GM23338 (cell line): Measurements from ENCODE around the gene RNF8. TPM values are rescaled to one million over a fixed set of nuclear protein-coding genes. Genes with fewer than 3 reads are reported as not detected.

Experiments used
- ATAC-seq: fragments of 200-7000 bp; cut with Tn5 transposase; 3 replicates; pipeline ENCODE4 v1.9.1; 2020
- DNase-seq: peaks from one replicate; pipeline ENCODE4 v3.0.0-alpha.2; 2015; ENCODE audit warnings: low spot score
- H2AFZ ChIP-seq: fragments of 200-600 bp; sonication (generic); 2 replicates; pipeline ENCODE4 v1.8.0; 2016; ENCODE audit warnings: antibody characterized with exemption, mild to moderate bottlenecking, moderate library complexity
- H3F3A ChIP-seq: fragments of 200-600 bp; sonication (generic); replicated peaks from 2 replicates; pipeline ENCODE4 v1.8.0; 2017; ENCODE audit warnings: antibody characterized with exemption, mixed run types, low read depth
- H3K27ac ChIP-seq: fragments of 200-600 bp; sonication (generic); 2 replicates; pipeline ENCODE4 v1.6.1; 2016; ENCODE audit warnings: low read depth
- H3K27me3 ChIP-seq: fragments of 200-600 bp; sonication (generic); 2 replicates; pipeline ENCODE4 v1.8.0; 2016; ENCODE audit warnings: mild to moderate bottlenecking, mixed run types, moderate library complexity; ENCODE audit not compliant: insufficient read depth
- H3K36me3 ChIP-seq: fragments of 200-600 bp; sonication (generic); 2 replicates; pipeline ENCODE4 v1.8.0; 2016; ENCODE audit warnings: mild to moderate bottlenecking; ENCODE audit not compliant: insufficient read depth
- H3K4me1 ChIP-seq: fragments of 200-600 bp; sonication (generic); 2 replicates; pipeline ENCODE4 v1.8.0; 2016; ENCODE audit warnings: mild to moderate bottlenecking, moderate library complexity; ENCODE audit not compliant: insufficient read depth
- H3K4me2 ChIP-seq: fragments of 200-600 bp; sonication (generic); 2 replicates; pipeline ENCODE4 v1.7.1; 2017; ENCODE audit warnings: mixed run types
- H3K4me3 ChIP-seq: fragments of 200-600 bp; sonication (generic); 2 replicates; pipeline ENCODE4 v1.6.1; 2016; ENCODE audit warnings: mixed run types
- H3K79me2 ChIP-seq: fragments of 200-600 bp; sonication (generic); replicated peaks from 2 replicates; pipeline ENCODE4 v1.8.0; 2017; ENCODE audit warnings: mild to moderate bottlenecking; ENCODE audit not compliant: insufficient read depth
- H3K9me2 ChIP-seq: fragments of 200-600 bp; sonication (generic); 2 replicates; pipeline ENCODE4 v1.8.0; 2017; ENCODE audit not compliant: insufficient read depth
- H4K20me1 ChIP-seq: fragments of 200-600 bp; sonication (generic); replicated peaks from 2 replicates; pipeline ENCODE4 v1.8.0; 2017; ENCODE audit warnings: mild to moderate bottlenecking; ENCODE audit not compliant: insufficient read depth
- H3K27ac Mint-ChIP-seq: 2 replicates; pipeline ENCODE4 v1.8.0; 2020; ENCODE audit warnings: inconsistent platforms, mild to moderate bottlenecking, moderate library complexity, mixed read lengths
- H3K27me3 Mint-ChIP-seq: 3 replicates; pipeline ENCODE4 v1.8.0; 2022; ENCODE audit warnings: low read depth, mild to moderate bottlenecking, moderate library complexity, mixed read lengths, inconsistent platforms; ENCODE audit not compliant: insufficient read depth, poor library complexity
- H3K36me3 Mint-ChIP-seq: 3 replicates; pipeline ENCODE4 v1.8.0; 2021; ENCODE audit warnings: low read depth, mild to moderate bottlenecking, inconsistent platforms, moderate library complexity, mixed read lengths
- H3K4me1 Mint-ChIP-seq: 3 replicates; pipeline ENCODE4 v1.8.0; 2020; ENCODE audit warnings: mild to moderate bottlenecking, inconsistent platforms, mixed read lengths
- H3K4me3 Mint-ChIP-seq: 3 replicates; pipeline ENCODE4 v1.8.0; 2021; ENCODE audit warnings: moderate library complexity, mild to moderate bottlenecking, inconsistent platforms, mixed read lengths
- H3K9me3 Mint-ChIP-seq: 3 replicates; pipeline ENCODE4 v1.8.0; 2020; ENCODE audit warnings: moderate library complexity, mild to moderate bottlenecking, inconsistent platforms, mixed read lengths
- CREB1 ChIP-seq: fragments of 250-450 bp; sonication (Bioruptor Pico); IDR thresholded peaks from 2 replicates; pipeline ENCODE4 v1.5.0; 2020; ENCODE audit warnings: low read depth, mild to moderate bottlenecking, moderate library complexity
- EZH2 ChIP-seq: fragments of 200-600 bp; sonication (generic); IDR thresholded peaks from one replicate; pipeline ENCODE4 v1.8.0; 2017; ENCODE audit warnings: antibody characterized with exemption, mild to moderate bottlenecking, low read depth; ENCODE audit not compliant: unreplicated experiment
- EZH2phosphoT487 ChIP-seq: fragments of 200-600 bp; sonication (generic); IDR thresholded peaks from one replicate; pipeline ENCODE4 v1.8.1; 2018; ENCODE audit warnings: antibody characterized with exemption; ENCODE audit not compliant: unreplicated experiment
- JUNB ChIP-seq: IDR thresholded peaks from one replicate; pipeline ENCODE4 v1.6.1; 2016; ENCODE audit warnings: antibody characterized with exemption; ENCODE audit not compliant: unreplicated experiment
- NANOG ChIP-seq: IDR thresholded peaks from 2 replicates; pipeline ENCODE4 v1.6.1; 2016; ENCODE audit warnings: antibody characterized with exemption, borderline replicate concordance
- POLR2AphosphoS5 ChIP-seq: IDR thresholded peaks from 2 replicates; pipeline ENCODE4 v1.6.1; 2016; ENCODE audit warnings: antibody characterized with exemption, low read depth
- STAT1 ChIP-seq: IDR thresholded peaks from one replicate; pipeline ENCODE4 v1.6.1; 2016; ENCODE audit warnings: antibody characterized with exemption; ENCODE audit not compliant: unreplicated experiment
- ZNF114 ChIP-seq: fragments of 250-450 bp; sonication (Bioruptor Pico); IDR thresholded peaks from 2 replicates; pipeline ENCODE4 v1.5.0; 2020; ENCODE audit warnings: mild to moderate bottlenecking, moderate library complexity
- ZNF331 ChIP-seq: fragments of 250-450 bp; sonication (Bioruptor Pico); IDR thresholded peaks from 2 replicates; pipeline ENCODE4 v1.5.0; 2020; ENCODE audit warnings: low read depth, mild to moderate bottlenecking, moderate library complexity
- polyA plus RNA-seq: library from polyadenylated mRNA; unstranded; fragments of >200 nt; fragmentation: Nextera tagmentation; extraction: Ambion mirVana; gene quantifications from 2 replicates; pipeline ENCODE4 v1.2.1, GENCODE V29; 2016
- total RNA-seq: library from RNA; depleted of rRNA; stranded (reverse); fragments of >200 nt; shearing (Covaris generic); gene quantifications from 2 replicates; pipeline ENCODE4 v1.2.3, GENCODE V29; 2014
- TF ChIP-seq, protein P1 (sequence below): fragments of 250-450 bp; sonication (Bioruptor Pico); IDR thresholded peaks from 2 replicates; pipeline ENCODE4 v1.5.0; 2020; ENCODE audit warnings: mild to moderate bottlenecking, moderate library complexity

The RNF8 gene
- total and polyA plus RNA-seq, 2 experiments from 2014 or later, result 41.6 to 55.2 TPM

GRCh38 chr6:37372116-37372515 is 18.3 kb downstream of the RNF8 start (continued):
- TF ChIP-seq, protein P1, sequence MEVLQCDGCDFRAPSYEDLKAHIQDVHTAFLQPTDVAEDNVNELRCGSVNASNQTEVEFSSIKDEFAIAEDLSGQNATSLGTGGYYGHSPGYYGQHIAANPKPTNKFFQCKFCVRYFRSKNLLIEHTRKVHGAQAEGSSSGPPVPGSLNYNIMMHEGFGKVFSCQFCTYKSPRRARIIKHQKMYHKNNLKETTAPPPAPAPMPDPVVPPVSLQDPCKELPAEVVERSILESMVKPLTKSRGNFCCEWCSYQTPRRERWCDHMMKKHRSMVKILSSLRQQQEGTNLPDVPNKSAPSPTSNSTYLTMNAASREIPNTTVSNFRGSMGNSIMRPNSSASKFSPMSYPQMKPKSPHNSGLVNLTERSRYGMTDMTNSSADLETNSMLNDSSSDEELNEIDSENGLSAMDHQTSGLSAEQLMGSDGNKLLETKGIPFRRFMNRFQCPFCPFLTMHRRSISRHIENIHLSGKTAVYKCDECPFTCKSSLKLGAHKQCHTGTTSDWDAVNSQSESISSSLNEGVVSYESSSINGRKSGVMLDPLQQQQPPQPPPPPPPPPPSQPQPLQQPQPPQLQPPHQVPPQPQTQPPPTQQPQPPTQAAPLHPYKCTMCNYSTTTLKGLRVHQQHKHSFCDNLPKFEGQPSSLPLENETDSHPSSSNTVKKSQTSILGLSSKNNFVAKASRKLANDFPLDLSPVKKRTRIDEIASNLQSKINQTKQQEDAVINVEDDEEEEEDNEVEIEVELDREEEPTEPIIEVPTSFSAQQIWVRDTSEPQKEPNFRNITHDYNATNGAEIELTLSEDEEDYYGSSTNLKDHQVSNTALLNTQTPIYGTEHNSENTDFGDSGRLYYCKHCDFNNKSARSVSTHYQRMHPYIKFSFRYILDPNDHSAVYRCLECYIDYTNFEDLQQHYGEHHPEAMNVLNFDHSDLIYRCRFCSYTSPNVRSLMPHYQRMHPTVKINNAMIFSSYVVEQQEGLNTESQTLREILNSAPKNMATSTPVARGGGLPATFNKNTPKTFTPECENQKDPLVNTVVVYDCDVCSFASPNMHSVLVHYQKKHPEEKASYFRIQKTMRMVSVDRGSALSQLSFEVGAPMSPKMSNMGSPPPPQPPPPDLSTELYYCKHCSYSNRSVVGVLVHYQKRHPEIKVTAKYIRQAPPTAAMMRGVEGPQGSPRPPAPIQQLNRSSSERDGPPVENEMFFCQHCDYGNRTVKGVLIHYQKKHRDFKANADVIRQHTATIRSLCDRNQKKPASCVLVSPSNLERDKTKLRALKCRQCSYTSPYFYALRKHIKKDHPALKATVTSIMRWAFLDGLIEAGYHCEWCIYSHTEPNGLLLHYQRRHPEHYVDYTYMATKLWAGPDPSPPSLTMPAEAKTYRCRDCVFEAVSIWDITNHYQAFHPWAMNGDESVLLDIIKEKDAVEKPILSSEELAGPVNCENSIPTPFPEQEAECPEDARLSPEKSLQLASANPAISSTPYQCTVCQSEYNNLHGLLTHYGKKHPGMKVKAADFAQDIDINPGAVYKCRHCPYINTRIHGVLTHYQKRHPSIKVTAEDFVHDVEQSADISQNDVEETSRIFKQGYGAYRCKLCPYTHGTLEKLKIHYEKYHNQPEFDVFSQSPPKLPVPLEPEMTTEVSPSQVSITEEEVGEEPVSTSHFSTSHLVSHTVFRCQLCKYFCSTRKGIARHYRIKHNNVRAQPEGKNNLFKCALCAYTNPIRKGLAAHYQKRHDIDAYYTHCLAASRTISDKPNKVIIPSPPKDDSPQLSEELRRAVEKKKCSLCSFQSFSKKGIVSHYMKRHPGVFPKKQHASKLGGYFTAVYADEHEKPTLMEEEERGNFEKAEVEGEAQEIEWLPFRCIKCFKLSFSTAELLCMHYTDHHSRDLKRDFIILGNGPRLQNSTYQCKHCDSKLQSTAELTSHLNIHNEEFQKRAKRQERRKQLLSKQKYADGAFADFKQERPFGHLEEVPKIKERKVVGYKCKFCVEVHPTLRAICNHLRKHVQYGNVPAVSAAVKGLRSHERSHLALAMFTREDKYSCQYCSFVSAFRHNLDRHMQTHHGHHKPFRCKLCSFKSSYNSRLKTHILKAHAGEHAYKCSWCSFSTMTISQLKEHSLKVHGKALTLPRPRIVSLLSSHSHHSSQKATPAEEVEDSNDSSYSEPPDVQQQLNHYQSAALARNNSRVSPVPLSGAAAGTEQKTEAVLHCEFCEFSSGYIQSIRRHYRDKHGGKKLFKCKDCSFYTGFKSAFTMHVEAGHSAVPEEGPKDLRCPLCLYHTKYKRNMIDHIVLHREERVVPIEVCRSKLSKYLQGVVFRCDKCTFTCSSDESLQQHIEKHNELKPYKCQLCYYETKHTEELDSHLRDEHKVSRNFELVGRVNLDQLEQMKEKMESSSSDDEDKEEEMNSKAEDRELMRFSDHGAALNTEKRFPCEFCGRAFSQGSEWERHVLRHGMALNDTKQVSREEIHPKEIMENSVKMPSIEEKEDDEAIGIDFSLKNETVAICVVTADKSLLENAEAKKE (CRISPR knock-in tag), result no peak
- no peak for TF ChIP-seq POLR2AphosphoS5

DNA sequence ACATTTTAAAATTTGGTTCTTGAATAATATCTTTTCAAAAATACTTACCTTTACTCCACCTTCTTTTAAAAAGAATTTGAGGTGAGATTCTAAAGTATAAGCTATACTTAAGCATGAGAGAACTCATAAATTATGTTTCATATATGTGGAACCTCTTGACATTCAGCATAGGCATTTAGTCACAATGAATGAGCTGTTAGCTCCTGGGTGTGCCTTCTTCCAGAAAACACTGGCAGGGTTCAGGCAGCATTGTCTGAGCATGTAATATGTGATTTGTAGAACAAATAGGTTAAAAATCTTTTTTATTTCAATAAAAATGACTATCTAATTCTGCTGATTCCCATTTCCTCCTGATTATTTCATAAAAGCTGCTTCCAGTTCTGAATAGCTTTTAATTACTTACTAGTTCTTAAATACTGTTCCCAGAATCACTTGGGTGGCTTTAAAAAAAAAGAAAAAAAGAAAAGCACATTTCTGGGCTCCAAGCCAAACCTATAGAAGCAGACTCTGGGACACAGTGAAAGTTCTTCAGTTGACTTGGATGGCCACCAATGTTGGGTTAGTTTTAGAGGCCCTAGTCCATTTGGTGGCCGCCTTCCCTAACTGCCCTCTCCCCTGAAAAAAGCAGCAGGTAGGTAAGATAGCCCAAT is 20.2 kb downstream of the RNF8 start:
- Mint-ChIP-seq H3K4me1 (no peaks in the 10 kb centered on the region), H3K36me3 (peaks cover 35% of the 10 kb centered on the region), H3K9me3 (no peaks in the 10 kb centered on the region), H3K27ac (no peak overlapping the region), H3K4me3 (no peak overlapping the region), H3K27me3 (peaks cover 4% of the 10 kb centered on the region)
- ATAC-seq (no peak), DNase-seq (no peak)
- Histone ChIP-seq H3K9me2 (no peaks in the 10 kb centered on the region), H4K20me1 (peaks cover 17% of the 10 kb centered on the region), H3K79me2 (no peaks in the 10 kb centered on the region), H3K27me3 (no peaks in the 10 kb centered on the region), H3K36me3 (peaks cover 30% of the 10 kb centered on the region), H3K4me1 (no peaks in the 10 kb centered on the region), H3K4me3 (no peak overlapping the region), H2AFZ (no peak overlapping the region), H3K4me2 (no peak overlapping the region), H3F3A (no peaks in the 10 kb centered on the region), H3K27ac (no peak overlapping the region)
- TF ChIP-seq EZH2phosphoT487 (no peak), ZNF331 (CRISPR knock-in tag) (no peak), ZNF114 (CRISPR knock-in tag) (no peak), STAT1 (no peak), NANOG (no peak), POLR2AphosphoS5 (no peak), EZH2 (no peak), JUNB (no peak), CREB1 (CRISPR knock-in tag) (no peak)
- TF ChIP-seq, protein P1 (CRISPR knock-in tag), result no peak
